NCI-H2227 (cell line): ENCODE measurements around the gene KDM4D.
"Not testable (repeated sequence)": the region's sequence is repeated elsewhere in the genome, so short reads cannot be mapped to it uniquely, and the experiment has no call there.

Experiments
- DNase-seq: peaks from one replicate; lab custom pipeline; 2025; ENCODE audit not compliant: unreplicated experiment; lab: John Stamatoyannopoulos, UW

KDM4D gene

GRCh38 chr11:95028357-95028756 is 54.8 kb downstream of the KDM4D start:
- DNase-seq, result no peak

- DNase-seq, result no peak
Observed at GRCh38 chr11:95033051-95033450, 59.5 kb downstream of the KDM4D start.

DNA sequence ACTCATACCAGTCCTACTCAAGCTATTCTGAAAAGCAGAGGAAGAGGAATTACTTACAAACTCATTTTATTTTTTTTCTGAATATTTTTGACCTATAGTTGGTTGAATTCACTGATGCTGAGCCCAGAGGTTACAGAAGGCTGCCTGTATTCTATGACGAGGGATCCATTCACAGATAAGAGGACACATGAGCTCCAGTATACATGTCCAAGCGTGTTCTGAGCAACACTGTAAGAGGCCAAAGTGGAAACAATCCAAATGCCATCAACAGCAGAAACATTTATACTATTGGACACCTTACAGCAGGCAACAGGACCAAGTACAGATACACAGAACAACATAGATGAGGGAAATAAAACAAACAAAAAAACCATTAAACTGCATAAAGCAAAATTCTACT is 61.8 kb downstream of the KDM4D start:
- no peak for DNase-seq

- DNase-seq, result not testable (repeated sequence)
Observed at GRCh38 chr11:95037356-95038035, 64.0 kb downstream of the KDM4D start.

- no peak for DNase-seq
Observed at GRCh38 chr11:95042239-95042638, 68.7 kb downstream of the KDM4D start.

GRCh38 chr11:95042906-95043305 is 69.4 kb downstream of the KDM4D start:
- DNase-seq, result no peak

GRCh38 chr11:95044010-95044409 is 70.5 kb downstream of the KDM4D start:
- no peak for DNase-seq

- DNase-seq, result no peak
Observed at GRCh38 chr11:95045812-95046211, 72.3 kb downstream of the KDM4D start.
